BE2C (cell line): ENCODE data around the gene HEATR3.

Experiments used
- DNase-seq: peaks from one replicate; pipeline ENCODE4 v3.0.0-alpha.2; 2020
- H3K27me3 ChIP-seq: fragments of 250-450 bp; sonication (Bioruptor Pico); 2 replicates; pipeline ENCODE4 v1.5.1; 2020; ENCODE audit warnings: mild to moderate bottlenecking
- H3K36me3 ChIP-seq: fragments of 250-450 bp; sonication (Bioruptor Pico); 2 replicates; pipeline ENCODE4 v1.5.1; 2020; ENCODE audit warnings: mild to moderate bottlenecking
- H3K4me1 ChIP-seq: fragments of 250-450 bp; sonication (Bioruptor Pico); 2 replicates; pipeline ENCODE4 v1.5.1; 2020
- H3K4me3 ChIP-seq: 2 replicates; pipeline ENCODE4 v1.5.1; 2011; ENCODE audit warnings: low read depth, low read length
- H3K9me3 ChIP-seq: fragments of 250-450 bp; sonication (Bioruptor Pico); 2 replicates; pipeline ENCODE4 v1.5.1; 2020
- TF ChIP-seq, protein P1 (sequence below): IDR thresholded peaks from 2 replicates; pipeline ENCODE4 v1.5.1; 2012; ENCODE audit warnings: mild to moderate bottlenecking, low read depth, low read length

The HEATR3 gene

DNA sequence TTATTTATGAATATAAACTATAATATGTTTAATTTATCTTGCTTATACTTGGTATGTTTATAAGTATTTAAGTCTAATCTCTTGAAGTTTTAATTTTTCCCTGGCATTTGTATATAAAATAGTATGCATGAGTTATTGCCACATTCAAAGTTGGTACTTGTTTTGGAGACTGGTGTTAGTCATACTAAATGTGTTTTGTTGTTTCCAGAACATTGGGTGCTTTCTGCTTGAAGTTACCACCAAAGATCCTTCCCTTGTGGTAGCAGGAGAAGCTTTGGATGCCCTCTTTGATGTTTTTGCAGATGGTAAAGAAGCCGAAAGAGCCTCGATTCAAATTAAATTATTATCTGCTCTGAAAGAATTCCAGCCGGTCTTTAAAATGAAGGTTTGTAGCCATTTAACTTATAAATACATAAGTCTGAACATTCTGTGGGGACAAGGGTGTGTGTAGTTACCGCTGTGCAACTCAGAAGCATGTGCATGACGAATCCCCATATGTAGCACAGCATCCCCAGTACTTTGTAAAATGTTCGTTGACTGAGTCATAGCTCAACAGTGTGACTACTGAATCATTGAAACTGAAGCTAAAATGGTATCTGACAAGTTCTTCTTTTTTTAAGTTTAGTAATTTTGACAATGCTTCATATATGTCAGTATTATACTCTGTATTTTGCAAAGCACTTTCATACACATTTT, 36.4 kb downstream of the HEATR3 start:
- Histone ChIP-seq H3K36me3 (peaks cover 42% of the 10 kb centered on the region), H3K27me3 (no peaks in the 10 kb centered on the region), H3K4me3 (no peak overlapping the region), H3K9me3 (no peaks in the 10 kb centered on the region), H3K4me1 (no peaks in the 10 kb centered on the region)
- DNase-seq = no peak
- TF ChIP-seq, protein P1, sequence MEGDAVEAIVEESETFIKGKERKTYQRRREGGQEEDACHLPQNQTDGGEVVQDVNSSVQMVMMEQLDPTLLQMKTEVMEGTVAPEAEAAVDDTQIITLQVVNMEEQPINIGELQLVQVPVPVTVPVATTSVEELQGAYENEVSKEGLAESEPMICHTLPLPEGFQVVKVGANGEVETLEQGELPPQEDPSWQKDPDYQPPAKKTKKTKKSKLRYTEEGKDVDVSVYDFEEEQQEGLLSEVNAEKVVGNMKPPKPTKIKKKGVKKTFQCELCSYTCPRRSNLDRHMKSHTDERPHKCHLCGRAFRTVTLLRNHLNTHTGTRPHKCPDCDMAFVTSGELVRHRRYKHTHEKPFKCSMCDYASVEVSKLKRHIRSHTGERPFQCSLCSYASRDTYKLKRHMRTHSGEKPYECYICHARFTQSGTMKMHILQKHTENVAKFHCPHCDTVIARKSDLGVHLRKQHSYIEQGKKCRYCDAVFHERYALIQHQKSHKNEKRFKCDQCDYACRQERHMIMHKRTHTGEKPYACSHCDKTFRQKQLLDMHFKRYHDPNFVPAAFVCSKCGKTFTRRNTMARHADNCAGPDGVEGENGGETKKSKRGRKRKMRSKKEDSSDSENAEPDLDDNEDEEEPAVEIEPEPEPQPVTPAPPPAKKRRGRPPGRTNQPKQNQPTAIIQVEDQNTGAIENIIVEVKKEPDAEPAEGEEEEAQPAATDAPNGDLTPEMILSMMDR = no peak

DNA sequence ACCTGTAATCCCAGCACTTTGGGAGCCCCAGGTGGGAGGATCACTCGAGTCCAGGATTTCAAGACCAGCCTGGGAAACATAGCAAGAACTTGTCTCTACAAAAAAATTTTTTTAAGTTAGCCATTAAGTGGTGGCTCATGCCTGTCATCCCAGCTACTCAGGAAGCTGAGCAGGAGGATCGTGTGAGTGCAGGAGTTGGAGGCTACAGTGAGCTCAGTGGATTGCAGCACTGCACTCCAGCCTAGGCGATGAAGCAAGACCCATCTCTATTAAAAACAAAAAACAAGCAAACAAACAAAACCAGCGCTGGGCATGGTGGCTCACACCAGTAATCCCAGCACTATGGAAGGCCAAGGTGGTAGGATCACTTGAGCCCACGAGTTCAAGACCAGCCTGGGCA, 38.0 kb downstream of the HEATR3 start:
- TF ChIP-seq, protein P1 = no peak
- H3K27me3 ChIP-seq = no peaks in the 10 kb centered on the region
- no peak for DNase-seq
- H3K36me3 ChIP-seq = peaks cover 39% of the 10 kb centered on the region
- H3K4me1 ChIP-seq = no peaks in the 10 kb centered on the region
- H3K9me3 ChIP-seq = no peaks in the 10 kb centered on the region
- no peak overlapping the region for H3K4me3 ChIP-seq

DNA sequence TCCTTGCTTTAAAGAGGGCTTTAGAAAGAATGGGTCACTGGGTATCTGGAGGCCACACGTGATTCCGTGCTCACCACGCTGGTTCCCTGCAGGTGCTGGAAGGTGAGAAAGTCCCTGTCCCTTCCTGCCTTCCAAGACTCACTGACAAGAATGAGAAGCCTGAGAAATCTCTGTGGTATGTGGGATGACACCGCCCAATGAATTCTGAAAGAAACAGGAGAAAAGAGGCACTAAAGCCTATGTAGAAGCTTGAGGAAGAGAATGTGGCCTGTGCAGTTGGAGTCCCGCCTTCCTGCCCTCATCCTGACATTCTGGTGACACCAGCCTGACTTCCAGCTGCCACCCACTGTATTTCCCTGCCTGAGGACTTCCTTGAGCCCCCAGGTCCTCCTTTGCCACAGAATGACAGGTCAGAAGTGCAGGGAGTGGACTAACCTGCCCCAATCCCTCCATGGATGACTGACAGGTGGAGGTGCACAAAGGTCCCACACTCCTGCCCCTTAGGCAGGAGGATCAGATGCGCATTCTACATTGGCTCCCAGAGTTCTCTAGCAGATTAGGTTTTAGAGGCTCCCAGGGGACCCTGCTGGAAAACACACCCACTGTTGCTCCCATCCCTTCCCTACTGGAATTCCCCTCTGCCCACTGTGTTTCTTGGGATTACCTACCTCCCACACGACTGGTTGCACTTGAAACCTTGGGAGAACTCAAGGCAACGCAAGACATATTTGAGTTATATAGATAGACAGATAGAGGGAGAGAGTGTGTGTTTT, 48.8 kb downstream of the HEATR3 start:
- Histone ChIP-seq H3K36me3 (no peaks in the 10 kb centered on the region), H3K4me3 (no peak overlapping the region), H3K9me3 (no peaks in the 10 kb centered on the region), H3K27me3 (no peaks in the 10 kb centered on the region), H3K4me1 (no peaks in the 10 kb centered on the region)
- no peak for DNase-seq
- TF ChIP-seq, protein P1 = no peak

DNA sequence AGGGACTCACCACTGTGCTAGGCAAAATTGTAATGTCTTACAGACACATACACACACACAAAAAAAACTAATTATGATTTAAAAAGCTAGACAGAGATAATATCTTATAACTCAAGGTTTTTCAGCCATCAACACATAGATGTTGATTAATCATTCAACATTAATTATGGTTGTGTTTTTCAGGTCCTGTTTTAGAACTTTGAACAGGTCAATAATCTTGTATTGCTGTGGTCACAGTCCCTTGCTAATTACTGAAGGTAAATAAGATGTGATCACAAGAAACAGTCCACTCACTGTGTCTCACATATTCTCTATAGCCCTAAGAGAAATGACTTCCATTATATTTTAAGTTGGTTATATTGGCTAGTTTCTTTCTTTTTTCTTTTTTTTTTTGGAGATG, 54.9 kb downstream of the HEATR3 start:
- DNase-seq = no peak
- TF ChIP-seq, protein P1 = no peak

DNA sequence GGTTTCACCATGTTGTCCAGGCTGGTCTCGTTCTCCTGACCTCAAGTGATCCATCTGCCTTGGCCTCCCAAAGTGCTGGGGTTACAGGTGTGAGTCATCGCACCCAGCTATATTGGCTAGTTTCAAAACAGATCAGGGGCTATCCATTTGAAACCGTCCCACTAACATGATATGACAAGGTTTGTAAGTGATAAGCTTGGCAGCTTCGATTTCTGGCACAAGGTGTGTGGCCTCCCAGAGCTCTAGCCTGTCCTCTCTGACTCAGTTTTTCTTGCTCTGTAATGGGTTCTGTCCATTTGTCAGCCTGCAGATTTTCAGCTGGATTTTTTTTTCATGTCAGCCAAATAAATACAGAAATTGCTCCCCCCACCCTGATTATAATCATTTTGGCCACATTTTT, 55.5 kb downstream of the HEATR3 start:
- Histone ChIP-seq H3K27me3 (no peaks in the 10 kb centered on the region), H3K36me3 (no peaks in the 10 kb centered on the region), H3K4me3 (no peak overlapping the region), H3K4me1 (no peaks in the 10 kb centered on the region), H3K9me3 (no peaks in the 10 kb centered on the region)
- DNase-seq = no peak
- TF ChIP-seq, protein P1 = no peak

More for the DNA sequence above, 54.9 kb downstream of the HEATR3 start:
- Histone ChIP-seq H3K4me1 (no peaks in the 10 kb centered on the region), H3K27me3 (no peaks in the 10 kb centered on the region), H3K4me3 (no peak overlapping the region), H3K36me3 (no peaks in the 10 kb centered on the region), H3K9me3 (no peaks in the 10 kb centered on the region)

DNA sequence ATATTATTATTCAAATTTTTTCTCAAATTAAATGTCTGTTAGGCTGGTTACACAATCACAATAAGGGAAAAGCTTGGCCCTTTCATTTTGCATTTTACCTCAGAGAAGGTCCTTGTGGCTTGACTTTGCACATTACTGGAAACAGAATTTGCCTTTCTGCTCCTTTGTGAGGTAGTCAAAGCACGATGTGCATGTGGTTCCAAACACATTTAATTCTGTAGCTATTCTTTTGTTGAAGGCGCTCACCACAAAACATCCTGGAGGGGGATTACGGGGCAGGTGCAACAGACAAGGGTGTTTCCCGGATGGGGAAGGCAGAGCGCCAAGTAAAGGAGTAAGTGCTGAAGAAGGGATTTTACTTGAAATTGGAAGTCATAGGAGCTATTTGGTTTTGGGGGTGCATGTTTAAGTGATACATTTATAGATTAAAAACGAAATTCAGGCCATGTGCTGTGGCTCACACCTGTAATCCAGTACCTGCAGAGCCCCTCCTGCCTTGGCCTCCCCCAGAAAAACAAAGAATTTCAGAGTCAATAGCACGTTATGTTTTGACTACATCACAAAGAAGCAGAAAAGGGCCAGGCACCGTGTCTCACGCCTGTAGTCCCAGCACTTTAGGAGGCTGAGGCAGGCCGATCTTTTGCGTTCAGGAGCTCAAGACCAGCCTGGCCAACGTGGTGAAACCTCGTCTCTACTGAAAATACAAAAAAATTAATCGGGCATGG, 56.1 kb downstream of the HEATR3 start:
- no peak overlapping the region for H3K4me3 ChIP-seq
- H3K36me3 ChIP-seq = no peaks in the 10 kb centered on the region
- H3K4me1 ChIP-seq = no peaks in the 10 kb centered on the region
- DNase-seq = no peak
- TF ChIP-seq, protein P1 = no peak
- no peaks in the 10 kb centered on the region for H3K9me3 ChIP-seq
- H3K27me3 ChIP-seq = no peaks in the 10 kb centered on the region
